Measurements from ENCODE around the gene CCL16. TPM values are rescaled to one million over a fixed set of nuclear protein-coding genes. Genes with fewer than 3 reads are reported as not detected.

CCL16 gene
- total and polyA plus RNA-seq, 4 donors = 0.14 to 0.20 (median 0.18) TPM; not detected in 1

DNA sequence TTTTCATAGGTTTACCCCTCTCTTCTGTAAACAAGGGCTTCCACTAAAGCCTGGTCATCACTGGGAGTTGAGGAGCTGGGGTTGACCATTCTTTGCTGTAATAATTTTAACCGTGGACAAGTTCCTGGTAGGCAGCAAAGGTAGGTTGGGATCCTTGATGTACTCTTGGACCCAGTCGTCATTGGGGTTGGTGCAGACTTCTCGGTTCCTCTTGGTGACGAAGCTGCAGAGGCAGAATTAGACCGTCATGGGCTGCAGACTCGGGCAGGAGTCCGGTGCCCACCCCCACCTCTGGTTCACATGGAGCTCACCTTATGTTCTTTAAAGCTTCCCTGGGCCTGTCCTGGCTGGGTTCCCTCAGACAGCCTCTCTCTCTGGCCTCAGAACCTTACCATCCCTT is 3.8 kb downstream of the CCL16 start:
- H3K4me1 ChIP-seq (ENCODE audit: control insufficient read depth in 5 of 5, insufficient read depth in 5 of 5, low read length in 5 of 5) = peaks cover 0 to 2% (median 0%) of the 10 kb centered on the region in 5 donors
- no peaks in the 10 kb centered on the region for H3K27me3 ChIP-seq (ENCODE audit: control insufficient read depth in 3 of 3, insufficient read depth in 3 of 3, low read length in 2 of 3)
- H3K9ac ChIP-seq (ENCODE audit: insufficient read depth in 1 of 2, low read length in 2 of 2) = no peak overlapping the region
- no peaks in the 10 kb centered on the region for H3K9me3 ChIP-seq (ENCODE audit: control insufficient read depth in 4 of 4, insufficient read depth in 3 of 4, low read length in 3 of 4)
- WGBS, 2 donors = 92 to 97% methylated on average over 7 of the region's 7 CpGs
- H3K27ac ChIP-seq (ENCODE audit: low read depth in 1 of 2, low read length in 1 of 2) = no peak overlapping the region
- no peak overlapping the region for H3K4me3 ChIP-seq
- no peaks in the 10 kb centered on the region for H3K36me3 ChIP-seq (ENCODE audit: control insufficient read depth in 4 of 4, insufficient read depth in 4 of 4, low read length in 4 of 4)
- TF ChIP-seq, protein P1, sequence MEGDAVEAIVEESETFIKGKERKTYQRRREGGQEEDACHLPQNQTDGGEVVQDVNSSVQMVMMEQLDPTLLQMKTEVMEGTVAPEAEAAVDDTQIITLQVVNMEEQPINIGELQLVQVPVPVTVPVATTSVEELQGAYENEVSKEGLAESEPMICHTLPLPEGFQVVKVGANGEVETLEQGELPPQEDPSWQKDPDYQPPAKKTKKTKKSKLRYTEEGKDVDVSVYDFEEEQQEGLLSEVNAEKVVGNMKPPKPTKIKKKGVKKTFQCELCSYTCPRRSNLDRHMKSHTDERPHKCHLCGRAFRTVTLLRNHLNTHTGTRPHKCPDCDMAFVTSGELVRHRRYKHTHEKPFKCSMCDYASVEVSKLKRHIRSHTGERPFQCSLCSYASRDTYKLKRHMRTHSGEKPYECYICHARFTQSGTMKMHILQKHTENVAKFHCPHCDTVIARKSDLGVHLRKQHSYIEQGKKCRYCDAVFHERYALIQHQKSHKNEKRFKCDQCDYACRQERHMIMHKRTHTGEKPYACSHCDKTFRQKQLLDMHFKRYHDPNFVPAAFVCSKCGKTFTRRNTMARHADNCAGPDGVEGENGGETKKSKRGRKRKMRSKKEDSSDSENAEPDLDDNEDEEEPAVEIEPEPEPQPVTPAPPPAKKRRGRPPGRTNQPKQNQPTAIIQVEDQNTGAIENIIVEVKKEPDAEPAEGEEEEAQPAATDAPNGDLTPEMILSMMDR (IDR thresholded peaks at IDR 0.05; ENCODE audit: control extremely low read depth, extremely low read depth) = no peak
- ATAC-seq (ENCODE audit: insufficient read depth, low FRiP score) = no peak
- no peak for DNase-seq

DNA sequence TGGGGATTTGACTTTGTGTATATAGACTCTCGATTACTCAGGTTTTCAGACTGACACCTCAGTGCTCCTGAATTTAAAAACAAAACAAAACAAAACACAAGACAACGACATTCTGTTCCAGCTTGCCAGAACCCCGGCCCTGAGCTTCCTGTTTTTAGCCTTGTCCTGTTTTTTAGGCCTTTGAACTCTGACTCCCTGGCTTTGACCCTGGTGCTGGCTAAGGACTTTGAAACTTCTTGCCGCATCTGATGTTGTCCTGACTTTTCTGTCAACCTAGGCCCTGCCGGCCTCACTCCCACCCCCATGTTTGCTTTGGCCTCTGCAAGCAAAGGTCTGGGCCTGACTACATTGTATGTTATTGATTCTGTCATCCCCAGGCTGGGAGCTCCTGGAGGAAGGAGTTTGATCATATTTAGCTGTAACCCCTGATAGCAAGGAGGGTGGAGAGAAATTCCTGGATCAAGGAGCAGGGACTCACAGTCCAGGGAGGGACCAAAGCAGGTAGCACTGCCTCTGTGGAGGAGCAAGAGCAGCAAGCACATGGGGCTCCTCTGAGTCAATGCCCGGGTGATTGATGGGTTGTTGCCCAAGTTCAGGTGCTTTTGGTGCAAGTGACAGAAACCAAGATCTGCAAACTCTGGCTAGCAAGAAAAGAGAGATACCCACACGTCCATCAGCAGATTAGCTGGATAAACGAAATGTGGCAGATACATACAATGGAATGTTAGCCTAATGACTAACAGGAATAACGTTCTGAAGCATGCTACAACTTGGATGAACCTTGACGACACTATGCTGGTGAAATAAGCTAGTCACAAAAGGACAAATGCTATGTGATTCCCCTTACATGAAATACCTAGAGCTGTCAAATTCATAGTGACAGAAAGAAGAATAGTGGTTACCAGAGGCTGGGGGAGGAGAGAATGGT is 7.7 kb downstream of the CCL16 start:
- peaks cover 0 to 3% (median 2%) of the 10 kb centered on the region in 5 donors for H3K4me1 ChIP-seq (ENCODE audit: control insufficient read depth in 5 of 5, insufficient read depth in 5 of 5, low read length in 5 of 5)
- H3K27me3 ChIP-seq (ENCODE audit: control insufficient read depth in 3 of 3, insufficient read depth in 3 of 3, low read length in 2 of 3) = no peaks in the 10 kb centered on the region
- no peak for ATAC-seq (ENCODE audit: insufficient read depth, low FRiP score)
- H3K9ac ChIP-seq (ENCODE audit: insufficient read depth in 1 of 2, low read length in 2 of 2) = no peak overlapping the region
- H3K9me3 ChIP-seq (ENCODE audit: control insufficient read depth in 4 of 4, insufficient read depth in 3 of 4, low read length in 3 of 4) = no peaks in the 10 kb centered on the region
- TF ChIP-seq, protein P1 (IDR thresholded peaks at IDR 0.05; ENCODE audit: control extremely low read depth, extremely low read depth) = no peak
- no peaks in the 10 kb centered on the region for H3K36me3 ChIP-seq (ENCODE audit: control insufficient read depth in 4 of 4, insufficient read depth in 4 of 4, low read length in 4 of 4)
- peak overlapping the region in 1 of 2 donors; percentile 2 for H3K27ac ChIP-seq (ENCODE audit: low read depth in 1 of 2, low read length in 1 of 2)
- DNase-seq = no peak
- 60 to 66% methylated on average over 10 of the region's 10 CpGs for WGBS, 2 donors
- no peak overlapping the region for H3K4me3 ChIP-seq

DNA sequence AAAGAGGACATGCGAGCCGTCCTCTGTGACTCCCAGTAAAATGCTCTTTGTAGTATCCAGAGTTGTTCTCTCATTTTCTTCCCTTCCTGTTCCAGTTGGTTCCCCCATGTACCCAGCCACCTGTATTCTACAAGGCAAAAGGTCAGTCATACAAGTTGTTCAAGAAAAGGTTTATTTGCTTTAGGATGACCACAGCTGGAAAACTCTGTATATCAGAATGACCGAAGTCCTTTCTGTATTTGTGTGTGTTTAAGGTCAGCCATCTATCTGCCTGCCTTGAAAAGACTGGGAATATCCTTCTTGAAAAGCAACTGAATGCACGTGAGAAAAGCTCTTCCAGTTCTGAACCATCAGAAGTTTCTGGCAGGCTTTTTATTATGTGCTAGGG is 8.4 kb downstream of the CCL16 start:
- DNase-seq = no peak
- Histone ChIP-seq H3K9me3 (ENCODE audit: control insufficient read depth in 4 of 4, insufficient read depth in 3 of 4, low read length in 3 of 4) (no peaks in the 10 kb centered on the region), H3K36me3 (ENCODE audit: control insufficient read depth in 4 of 4, insufficient read depth in 4 of 4, low read length in 4 of 4) (no peaks in the 10 kb centered on the region), H3K27me3 (ENCODE audit: control insufficient read depth in 3 of 3, insufficient read depth in 3 of 3, low read length in 2 of 3) (no peaks in the 10 kb centered on the region), H3K4me1 (ENCODE audit: control insufficient read depth in 5 of 5, insufficient read depth in 5 of 5, low read length in 5 of 5) (peaks cover 0 to 3% (median 2%) of the 10 kb centered on the region in 5 donors), H3K4me3 (no peak overlapping the region), H3K27ac (ENCODE audit: low read depth in 1 of 2, low read length in 1 of 2) (no peak overlapping the region), H3K9ac (ENCODE audit: insufficient read depth in 1 of 2, low read length in 2 of 2) (no peak overlapping the region)
- ATAC-seq (ENCODE audit: insufficient read depth, low FRiP score) = no peak
- 78 to 86% methylated on average over 4 of the region's 4 CpGs for WGBS, 2 donors
- TF ChIP-seq, protein P1 (IDR thresholded peaks at IDR 0.05; ENCODE audit: control extremely low read depth, extremely low read depth) = no peak
